ENCODE measurements around the gene GRAMD2B. TPM values are rescaled to one million over a fixed set of nuclear protein-coding genes. Genes with fewer than 3 reads are reported as not detected.

Gene GRAMD2B
- total and polyA plus RNA-seq, 7 experiments from 2014 or later, result 3.8 to 9.8 (median 7.1) TPM

- ChIA-PET POLR2A (interaction anchor here (2.4 to 7.4 kb wide), 2 partner anchors 26 to 330 kb away, joined by 7 to 73 read pairs; partner anchors contain the start of gene GRAMD2B), CTCF (no interaction called here)
- H3K9me3 ChIP-seq (ENCODE audit: control insufficient read depth in 2 of 3, low read length in 3 of 3), result no peaks in the 10 kb centered on the region
- Mint-ChIP-seq H3K4me3 (peak overlapping the region; percentile 5 to 87 (median 69)), H3K9me3 (peaks cover 0 to 4% (median 0%) of the 10 kb centered on the region in 11 donors), H3K36me3 (peaks cover 0 to 26% (median 8%) of the 10 kb centered on the region in 5 donors), H3K27ac (peak overlapping the region; percentile 74 to 99 (median 99)), H3K27me3 (no peaks in the 10 kb centered on the region), H3K4me1 (peaks cover 37 to 95% (median 86%) of the 10 kb centered on the region in 7 donors)
- no peaks in the 10 kb centered on the region for H3K36me3 ChIP-seq (ENCODE audit: control insufficient read depth in 2 of 3, insufficient read depth in 3 of 3, low read length in 3 of 3)
- H3K27me3 ChIP-seq (ENCODE audit: control insufficient read depth in 2 of 2, insufficient read depth in 2 of 2, low read length in 2 of 2), result no peaks in the 10 kb centered on the region
- peaks cover 11 to 63% of the 10 kb centered on the region in 2 donors for H3K4me1 ChIP-seq (ENCODE audit: control insufficient read depth in 2 of 2, insufficient read depth in 2 of 2, low read length in 2 of 2)
- no peak for DNase-seq
- ATAC-seq, result no peak
- no peak overlapping the region for H3K4me3 ChIP-seq (ENCODE audit: low read length)
- intact Hi-C loops (cut with micrococcal nuclease), result loop anchor here (1.0 to 10.0 kb wide), 5 partner anchors 52 to 1636 kb away; partner anchors contain the start of genes PHAX (in 1 of the 2), PRRC1 (in 1 of the 2) and SLC12A2 (in 1 of the 2)
- H3K27ac ChIP-seq (ENCODE audit: low read depth, low read length), result peak overlapping the region; percentile 77
These were observed 25.5 kb downstream of the GRAMD2B start for GRCh38 chr5:126448720-126449119.

GRCh38 chr5:126449751-126450271, 26.6 kb downstream of the GRAMD2B start:
- H3K27ac ChIP-seq (ENCODE audit: low read depth, low read length), result peak overlapping the region; percentile 77

GRCh38 chr5:126450346-126450745, 27.1 kb downstream of the GRAMD2B start:
- H3K4me1 ChIP-seq (ENCODE audit: control insufficient read depth in 2 of 2, insufficient read depth in 2 of 2, low read length in 2 of 2), result peaks cover 11 to 54% of the 10 kb centered on the region in 2 donors
- H3K27me3 Mint-ChIP-seq, result no peaks in the 10 kb centered on the region
- peaks cover 5 to 22% (median 11%) of the 10 kb centered on the region in 5 donors for H3K36me3 Mint-ChIP-seq

More at GRCh38 chr5:126449751-126450271, 26.6 kb downstream of the GRAMD2B start:
- H3K4me3 ChIP-seq (ENCODE audit: low read length), result peak overlapping the region; percentile 47
- Mint-ChIP-seq H3K36me3 (peaks cover 0 to 24% (median 6%) of the 10 kb centered on the region in 5 donors), H3K4me3 (peak overlapping the region; percentile 75 to 94 (median 88)), H3K27ac (peak overlapping the region; percentile 96 to 100 (median 99)), H3K9me3 (peaks cover 0 to 4% (median 0%) of the 10 kb centered on the region in 11 donors), H3K4me1 (peaks cover 32 to 90% (median 75%) of the 10 kb centered on the region in 7 donors), H3K27me3 (no peaks in the 10 kb centered on the region)
- intact Hi-C loops (cut with micrococcal nuclease), result loop anchor here (1.0 to 10.0 kb wide), 12 partner anchors 10 to 1635 kb away; partner anchors contain the start of genes GRAMD2B (in 2 of the 2), LMNB1 (in 1 of the 2), PHAX (in 1 of the 2) and PRRC1 (in 1 of the 2)
- no peaks in the 10 kb centered on the region for H3K9me3 ChIP-seq (ENCODE audit: control insufficient read depth in 2 of 3, low read length in 3 of 3)
- ChIA-PET CTCF (interaction anchor here (0.6 to 1.4 kb wide), 9 partner anchors 9 to 151 kb away, joined by 3 to 7 read pairs (median 3); partner anchors contain the start of gene PHAX), POLR2A (interaction anchor here (0.7 to 7.4 kb wide), 17 partner anchors 9 to 404 kb away, joined by 3 to 73 read pairs (median 4); partner anchors contain the start of genes GRAMD2B and PHAX)
- H3K27me3 ChIP-seq (ENCODE audit: control insufficient read depth in 2 of 2, insufficient read depth in 2 of 2, low read length in 2 of 2), result no peaks in the 10 kb centered on the region
- DNase-seq (peak in 8 of 9 donors; percentile 48 to 75 (median 64)), ATAC-seq (peak; percentile 87)
- H3K36me3 ChIP-seq (ENCODE audit: control insufficient read depth in 2 of 3, insufficient read depth in 3 of 3, low read length in 3 of 3), result no peaks in the 10 kb centered on the region
- peaks cover 11 to 57% of the 10 kb centered on the region in 2 donors for H3K4me1 ChIP-seq (ENCODE audit: control insufficient read depth in 2 of 2, insufficient read depth in 2 of 2, low read length in 2 of 2)

GRCh38 chr5:126450907-126451306, 27.7 kb downstream of the GRAMD2B start:
- peak overlapping the region; percentile 77 for H3K27ac ChIP-seq (ENCODE audit: low read depth, low read length)
- Mint-ChIP-seq H3K4me3 (peak overlapping the region; percentile 75 to 94 (median 88)), H3K4me1 (peaks cover 27 to 89% (median 64%) of the 10 kb centered on the region in 7 donors), H3K27ac (peak overlapping the region; percentile 96 to 100 (median 99)), H3K9me3 (peaks cover 0 to 2% (median 0%) of the 10 kb centered on the region in 11 donors), H3K27me3 (no peaks in the 10 kb centered on the region), H3K36me3 (peaks cover 5 to 19% (median 12%) of the 10 kb centered on the region in 5 donors)
- no peak overlapping the region for H3K4me3 ChIP-seq (ENCODE audit: low read length)
- peaks cover 11 to 50% of the 10 kb centered on the region in 2 donors for H3K4me1 ChIP-seq (ENCODE audit: control insufficient read depth in 2 of 2, insufficient read depth in 2 of 2, low read length in 2 of 2)
- no peaks in the 10 kb centered on the region for H3K9me3 ChIP-seq (ENCODE audit: control insufficient read depth in 2 of 3, low read length in 3 of 3)
- CTCF ChIA-PET, result interaction anchor here (0.6 to 1.2 kb wide), 3 partner anchors 113 to 152 kb away, joined by 3 to 8 read pairs (median 5); partner anchors contain the start of gene PHAX
- ATAC-seq (no peak), DNase-seq (no peak)
- POLR2A ChIA-PET, result interaction anchor here (1.3 to 7.4 kb wide), 4 partner anchors 20 to 327 kb away, joined by 3 to 73 read pairs (median 6); partner anchors contain the start of gene GRAMD2B
- intact Hi-C loops (cut with micrococcal nuclease), result loop anchor here (1.0 to 5.0 kb wide), 7 partner anchors 11 to 326 kb away; partner anchors contain the start of genes GRAMD2B (in 2 of the 2) and LMNB1 (in 1 of the 2)
- H3K36me3 ChIP-seq (ENCODE audit: control insufficient read depth in 2 of 3, insufficient read depth in 3 of 3, low read length in 3 of 3), result no peaks in the 10 kb centered on the region
- no peaks in the 10 kb centered on the region for H3K27me3 ChIP-seq (ENCODE audit: control insufficient read depth in 2 of 2, insufficient read depth in 2 of 2, low read length in 2 of 2)

More at GRCh38 chr5:126450346-126450745, 27.1 kb downstream of the GRAMD2B start:
- H3K27me3 ChIP-seq (ENCODE audit: control insufficient read depth in 2 of 2, insufficient read depth in 2 of 2, low read length in 2 of 2), result no peaks in the 10 kb centered on the region
- intact Hi-C loops (cut with micrococcal nuclease), result loop anchor here (1.0 to 5.0 kb wide), 7 partner anchors 10 to 327 kb away; partner anchors contain the start of genes GRAMD2B (in 2 of the 2) and LMNB1 (in 1 of the 2)
- ATAC-seq (peak; percentile 73), DNase-seq (peak in 7 of 9 donors; percentile 33 to 59 (median 49))
- Mint-ChIP-seq H3K4me3 (peak overlapping the region; percentile 75 to 94 (median 88)), H3K9me3 (peaks cover 0 to 2% (median 0%) of the 10 kb centered on the region in 11 donors), H3K4me1 (peaks cover 30 to 90% (median 70%) of the 10 kb centered on the region in 7 donors), H3K27ac (peak overlapping the region; percentile 96 to 100 (median 99))
- H3K27ac ChIP-seq (ENCODE audit: low read depth, low read length), result peak overlapping the region; percentile 77
- no peaks in the 10 kb centered on the region for H3K36me3 ChIP-seq (ENCODE audit: control insufficient read depth in 2 of 3, insufficient read depth in 3 of 3, low read length in 3 of 3)
- ChIA-PET POLR2A (interaction anchor here (0.7 to 7.4 kb wide), 16 partner anchors 9 to 403 kb away, joined by 3 to 73 read pairs (median 4); partner anchors contain the start of genes GRAMD2B and PHAX), CTCF (interaction anchor here (0.8 to 1.4 kb wide), 5 partner anchors 9 to 150 kb away, joined by 3 to 6 read pairs (median 3); partner anchors contain the start of gene PHAX)
- H3K4me3 ChIP-seq (ENCODE audit: low read length), result peak overlapping the region; percentile 47
- no peaks in the 10 kb centered on the region for H3K9me3 ChIP-seq (ENCODE audit: control insufficient read depth in 2 of 3, low read length in 3 of 3)

GRCh38 chr5:126452477-126452876, 29.3 kb downstream of the GRAMD2B start:
- H3K4me3 Mint-ChIP-seq, result peak overlapping the region in 8 of 10 donors; percentile 6 to 87 (median 30)
- Histone ChIP-seq H3K27me3 (ENCODE audit: control insufficient read depth in 2 of 2, insufficient read depth in 2 of 2, low read length in 2 of 2) (no peaks in the 10 kb centered on the region), H3K9me3 (ENCODE audit: control insufficient read depth in 2 of 3, low read length in 3 of 3) (no peaks in the 10 kb centered on the region), H3K36me3 (ENCODE audit: control insufficient read depth in 2 of 3, insufficient read depth in 3 of 3, low read length in 3 of 3) (no peaks in the 10 kb centered on the region), H3K4me1 (ENCODE audit: control insufficient read depth in 2 of 2, insufficient read depth in 2 of 2, low read length in 2 of 2) (peaks cover 11 to 42% of the 10 kb centered on the region in 2 donors), H3K4me3 (ENCODE audit: low read length) (no peak overlapping the region), H3K27ac (ENCODE audit: low read depth, low read length) (no peak overlapping the region)
- peak overlapping the region; percentile 29 to 99 (median 96) for H3K27ac Mint-ChIP-seq
- DNase-seq (no peak), ATAC-seq (no peak)
- CTCF ChIA-PET, result interaction anchor here (0.6 kb wide), 1 partner anchor 56 kb away, joined by 3 read pairs; no protein-coding TSS in a partner anchor
- intact Hi-C loops (cut with micrococcal nuclease), result loop anchor here in 1 of 2 donors (5.0 kb wide), 2 partner anchors 40 to 325 kb away; partner anchors contain the start of gene LMNB1
- peaks cover 34 to 87% (median 62%) of the 10 kb centered on the region in 7 donors for H3K4me1 Mint-ChIP-seq
- POLR2A ChIA-PET, result interaction anchor here (0.9 to 7.4 kb wide), 2 partner anchors 12 to 29 kb away, joined by 3 to 73 read pairs; partner anchors contain the start of gene GRAMD2B
- no peaks in the 10 kb centered on the region for H3K27me3 Mint-ChIP-seq
- H3K36me3 Mint-ChIP-seq, result peaks cover 5 to 22% (median 14%) of the 10 kb centered on the region in 5 donors
- H3K9me3 Mint-ChIP-seq, result peaks cover 0 to 2% (median 0%) of the 10 kb centered on the region in 11 donors

- no peak overlapping the region for H3K4me3 Mint-ChIP-seq
- peaks cover 5 to 31% (median 23%) of the 10 kb centered on the region in 5 donors for H3K36me3 Mint-ChIP-seq
- Histone ChIP-seq H3K36me3 (ENCODE audit: control insufficient read depth in 2 of 3, insufficient read depth in 3 of 3, low read length in 3 of 3) (no peaks in the 10 kb centered on the region), H3K9me3 (ENCODE audit: control insufficient read depth in 2 of 3, low read length in 3 of 3) (no peaks in the 10 kb centered on the region), H3K4me1 (ENCODE audit: control insufficient read depth in 2 of 2, insufficient read depth in 2 of 2, low read length in 2 of 2) (peaks cover 11 to 30% of the 10 kb centered on the region in 2 donors), H3K27ac (ENCODE audit: low read depth, low read length) (no peak overlapping the region), H3K27me3 (ENCODE audit: control insufficient read depth in 2 of 2, insufficient read depth in 2 of 2, low read length in 2 of 2) (no peaks in the 10 kb centered on the region), H3K4me3 (ENCODE audit: low read length) (no peak overlapping the region)
- H3K27me3 Mint-ChIP-seq, result no peaks in the 10 kb centered on the region
- POLR2A ChIA-PET, result no interaction called here
- intact Hi-C loops (cut with micrococcal nuclease), result loop anchor here in 1 of 2 donors (5.0 kb wide), 2 partner anchors 38 to 323 kb away; partner anchors contain the start of gene LMNB1
- peaks cover 0 to 2% (median 0%) of the 10 kb centered on the region in 11 donors for H3K9me3 Mint-ChIP-seq
- CTCF ChIA-PET, result no interaction called here
- ATAC-seq (no peak), DNase-seq (no peak)
- H3K27ac Mint-ChIP-seq, result peak overlapping the region in 2 of 9 donors; percentile 29 to 99
- H3K4me1 Mint-ChIP-seq, result peaks cover 30 to 71% (median 50%) of the 10 kb centered on the region in 7 donors
These were observed 30.9 kb downstream of the GRAMD2B start for GRCh38 chr5:126454081-126454480.
